BE2C (cell line): ENCODE data around the gene FRMPD4.

ENCODE experiments used
- DNase-seq: peaks from one replicate; pipeline ENCODE4 v3.0.0-alpha.2; 2020
- H3K27me3 ChIP-seq: fragments of 250-450 bp; sonication (Bioruptor Pico); 2 replicates; pipeline ENCODE4 v1.5.1; 2020; ENCODE audit warnings: mild to moderate bottlenecking
- H3K36me3 ChIP-seq: fragments of 250-450 bp; sonication (Bioruptor Pico); 2 replicates; pipeline ENCODE4 v1.5.1; 2020; ENCODE audit warnings: mild to moderate bottlenecking
- H3K4me1 ChIP-seq: fragments of 250-450 bp; sonication (Bioruptor Pico); 2 replicates; pipeline ENCODE4 v1.5.1; 2020
- H3K4me3 ChIP-seq: 2 replicates; pipeline ENCODE4 v1.5.1; 2011; ENCODE audit warnings: low read depth, low read length
- H3K9me3 ChIP-seq: fragments of 250-450 bp; sonication (Bioruptor Pico); 2 replicates; pipeline ENCODE4 v1.5.1; 2020
- CTCF ChIP-seq: IDR thresholded peaks from 2 replicates; pipeline ENCODE4 v1.5.1; 2012; ENCODE audit warnings: mild to moderate bottlenecking, low read depth, low read length

Gene FRMPD4

GRCh38 chrX:12309744-12310076, 171.4 kb downstream of the FRMPD4 start:
- no peak for TF ChIP-seq CTCF
- no peak overlapping the region for H3K4me3 ChIP-seq
- DNase-seq, result no peak
- no peaks in the 10 kb centered on the region for H3K9me3 ChIP-seq
- no peaks in the 10 kb centered on the region for H3K27me3 ChIP-seq
- no peaks in the 10 kb centered on the region for H3K4me1 ChIP-seq
- H3K36me3 ChIP-seq, result no peaks in the 10 kb centered on the region

GRCh38 chrX:12314651-12315050, 176.4 kb downstream of the FRMPD4 start:
- no peak overlapping the region for H3K4me3 ChIP-seq
- H3K9me3 ChIP-seq, result no peaks in the 10 kb centered on the region
- H3K27me3 ChIP-seq, result no peaks in the 10 kb centered on the region
- TF ChIP-seq CTCF, result no peak
- H3K36me3 ChIP-seq, result no peaks in the 10 kb centered on the region
- DNase-seq, result no peak
- H3K4me1 ChIP-seq, result no peaks in the 10 kb centered on the region

DNA sequence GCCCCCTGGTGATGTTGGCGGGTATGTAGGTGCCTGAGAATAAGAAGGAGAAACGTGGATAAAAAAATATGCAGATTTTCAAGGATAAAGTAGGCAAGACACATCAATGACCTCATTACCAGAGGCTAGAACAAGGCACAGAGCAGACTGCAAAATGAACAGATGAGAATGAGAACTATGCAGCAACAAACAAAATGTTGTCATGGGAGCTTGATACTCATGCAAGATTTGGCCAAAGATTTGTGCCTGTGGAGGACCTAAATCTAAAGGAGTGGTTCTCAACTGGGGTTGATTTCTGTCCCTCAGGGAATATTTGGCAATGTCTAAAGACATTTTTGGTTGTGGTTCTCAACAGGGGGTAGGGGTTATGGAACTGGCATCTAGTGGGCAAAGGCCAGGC, 177.3 kb downstream of the FRMPD4 start:
- TF ChIP-seq CTCF, result no peak
- Histone ChIP-seq H3K4me1 (no peaks in the 10 kb centered on the region), H3K27me3 (no peaks in the 10 kb centered on the region), H3K36me3 (no peaks in the 10 kb centered on the region), H3K9me3 (no peaks in the 10 kb centered on the region), H3K4me3 (no peak overlapping the region)
- DNase-seq, result no peak

- no peak for DNase-seq
- Histone ChIP-seq H3K9me3 (no peaks in the 10 kb centered on the region), H3K4me1 (no peaks in the 10 kb centered on the region), H3K27me3 (no peaks in the 10 kb centered on the region), H3K36me3 (no peaks in the 10 kb centered on the region), H3K4me3 (no peak overlapping the region)
- no peak for TF ChIP-seq CTCF
These were observed 180.8 kb downstream of the FRMPD4 start for GRCh38 chrX:12319003-12319519.

GRCh38 chrX:12319992-12320391, 181.7 kb downstream of the FRMPD4 start:
- Histone ChIP-seq H3K4me1 (no peaks in the 10 kb centered on the region), H3K9me3 (no peaks in the 10 kb centered on the region), H3K27me3 (no peaks in the 10 kb centered on the region), H3K4me3 (no peak overlapping the region), H3K36me3 (no peaks in the 10 kb centered on the region)
- DNase-seq, result no peak
- no peak for TF ChIP-seq CTCF

- Histone ChIP-seq H3K4me3 (no peak overlapping the region), H3K4me1 (no peaks in the 10 kb centered on the region), H3K27me3 (no peaks in the 10 kb centered on the region), H3K36me3 (no peaks in the 10 kb centered on the region), H3K9me3 (no peaks in the 10 kb centered on the region)
- DNase-seq, result no peak
- TF ChIP-seq CTCF, result no peak
These were observed 183.8 kb downstream of the FRMPD4 start for GRCh38 chrX:12322031-12322430.
